AG04450 (cell line): ENCODE measurements around the gene ST8SIA4. TPM values are rescaled to one million over a fixed set of nuclear protein-coding genes. Genes with fewer than 3 reads are reported as not detected.

Experiments used
- CTCF ChIA-PET: fragments of 300-600, 350-600 bp; formaldehyde crosslinking; extraction: SDS; loops from one replicate; lab custom pipeline; 2022; ENCODE audit warnings: antibody characterized with exemption, inconsistent platforms; lab: Charles Lee
- POLR2A ChIA-PET: fragments of 350-600 bp; formaldehyde crosslinking; extraction: SDS; loops from one replicate; lab custom pipeline; 2021; ENCODE audit warnings: antibody characterized with exemption, inconsistent platforms; lab: Yijun Ruan, JAX
- DNase-seq: peaks from one replicate; pipeline ENCODE4 v3.0.0-alpha.2; 2011; ENCODE audit warnings: low read depth, low spot score
- H3K27ac ChIP-seq: one replicate; pipeline ENCODE4 v1.5.1; 2012; ENCODE audit warnings: low read depth, low read length, control low read depth
- H3K27me3 ChIP-seq: one replicate; pipeline ENCODE4 v1.6.0; 2012; ENCODE audit warnings: low read length; ENCODE audit not compliant: control insufficient read depth, insufficient read depth
- H3K4me3 ChIP-seq: 2 replicates; pipeline ENCODE4 v1.5.1; 2011; ENCODE audit warnings: mild to moderate bottlenecking, low read depth, low read length, control low read depth
- H3K9me3 ChIP-seq: 2 replicates; pipeline ENCODE4 v1.5.1; 2012; ENCODE audit warnings: low read length; ENCODE audit not compliant: control insufficient read depth, insufficient read depth
- CTCF ChIP-seq: IDR thresholded peaks from 2 replicates; pipeline ENCODE4 v1.5.1; 2011; ENCODE audit warnings: low read depth, low read length, control low read depth, inconsistent platforms
- polyA plus RNA-seq: library from polyadenylated mRNA; depleted of rRNA; stranded (reverse); fragments of >200 nt; gene quantifications from 2 replicates; pipeline ENCODE4 v1.2.3, GENCODE V29; 2011

Gene ST8SIA4
- polyA plus RNA-seq, 1 experiment: 0.02 TPM

GRCh38 chr5:100791391-100791790, 111.7 kb downstream of the ST8SIA4 start:
- Histone ChIP-seq H3K4me3 (no peak overlapping the region), H3K9me3 (peaks cover 14% of the 10 kb centered on the region), H3K27me3 (no peaks in the 10 kb centered on the region), H3K27ac (no peak overlapping the region)
- DNase-seq: no peak
- TF ChIP-seq CTCF: no peak
- ChIA-PET POLR2A (no interaction called here), CTCF (no interaction called here)

GRCh38 chr5:100790951-100791350, 112.1 kb downstream of the ST8SIA4 start:
- Histone ChIP-seq H3K4me3 (no peak overlapping the region), H3K27me3 (no peaks in the 10 kb centered on the region), H3K27ac (no peak overlapping the region), H3K9me3 (peaks cover 14% of the 10 kb centered on the region)
- POLR2A ChIA-PET: no interaction called here
- CTCF ChIA-PET: no interaction called here
- DNase-seq: no peak
- TF ChIP-seq CTCF: no peak

- no peak for TF ChIP-seq CTCF
- peaks cover 14% of the 10 kb centered on the region for H3K9me3 ChIP-seq
- POLR2A ChIA-PET: no interaction called here
- H3K4me3 ChIP-seq: no peak overlapping the region
- no peak for DNase-seq
- no peaks in the 10 kb centered on the region for H3K27me3 ChIP-seq
- CTCF ChIA-PET: no interaction called here
- no peak overlapping the region for H3K27ac ChIP-seq
These were observed 112.9 kb downstream of the ST8SIA4 start for GRCh38 chr5:100790170-100790665.

GRCh38 chr5:100789694-100790093, 113.4 kb downstream of the ST8SIA4 start:
- DNase-seq: no peak
- TF ChIP-seq CTCF: no peak
- Histone ChIP-seq H3K27me3 (no peaks in the 10 kb centered on the region), H3K27ac (no peak overlapping the region), H3K4me3 (no peak overlapping the region), H3K9me3 (peaks cover 14% of the 10 kb centered on the region)
- POLR2A ChIA-PET: no interaction called here
- CTCF ChIA-PET: no interaction called here

- ChIA-PET CTCF (interaction anchor here (1.2 kb wide), 1 partner anchor 10 kb away, joined by 3 read pairs; no protein-coding TSS in a partner anchor), POLR2A (no interaction called here)
- no peak for DNase-seq
- no peak overlapping the region for H3K4me3 ChIP-seq
- H3K27ac ChIP-seq: no peak overlapping the region
- TF ChIP-seq CTCF: no peak
- H3K9me3 ChIP-seq: peaks cover 3% of the 10 kb centered on the region; the same call in 1 of the 2 replicates
- no peaks in the 10 kb centered on the region for H3K27me3 ChIP-seq
These were observed 114.7 kb downstream of the ST8SIA4 start for GRCh38 chr5:100788417-100788816.
